Activated T-helper 17 cell treated with anti-CD3 and anti-CD28 coated beads, Interleukin-2, amount 50 U/mL, for 72 hours (primary cell): ENCODE data around the gene ZNF33B. TPM values are rescaled to one million over a fixed set of nuclear protein-coding genes. Genes with fewer than 3 reads are reported as not detected.
A peak's percentile ranks its signal among the peaks of the same experiment; 100 is the strongest.
"Not testable (repeated sequence)": the region's sequence is repeated elsewhere in the genome, so short reads cannot be mapped to it uniquely, and the experiment has no call there.

Experiments used
- ATAC-seq: fragments of 150-1000 bp; cut with Tn5 transposase; replicated peaks from 2 replicates; pipeline ENCODE4 v1.10.0; 2021; ENCODE audit warnings: mild to moderate bottlenecking, moderate library complexity
- H3K27ac Mint-ChIP-seq: one replicate; pipeline ENCODE4 v1.8.0; 2022; ENCODE audit warnings: mixed read lengths
- H3K27me3 Mint-ChIP-seq: one replicate; pipeline ENCODE4 v1.8.0; 2022; ENCODE audit warnings: mixed read lengths
- H3K36me3 Mint-ChIP-seq: one replicate; pipeline ENCODE4 v1.8.0; 2022; ENCODE audit warnings: low read depth, mild to moderate bottlenecking, mixed read lengths
- H3K4me1 Mint-ChIP-seq: one replicate; pipeline ENCODE4 v1.8.0; 2022; ENCODE audit warnings: mixed read lengths
- H3K4me3 Mint-ChIP-seq: one replicate; pipeline ENCODE4 v1.8.0; 2022; ENCODE audit warnings: mild to moderate bottlenecking, mixed read lengths
- H3K9me3 Mint-ChIP-seq: one replicate; pipeline ENCODE4 v1.8.0; 2022; ENCODE audit warnings: mixed read lengths
- total RNA-seq, 2 donors: library from RNA; stranded (reverse); gene quantifications; one replicate each; pipeline ENCODE4 v1.2.3, GENCODE V29; 2022

Gene ZNF33B
- 10 to 100 TPM in 1 of 2 donors, 1 to 10 TPM in 1; 8.2 to 18.9 TPM for total RNA-seq

DNA sequence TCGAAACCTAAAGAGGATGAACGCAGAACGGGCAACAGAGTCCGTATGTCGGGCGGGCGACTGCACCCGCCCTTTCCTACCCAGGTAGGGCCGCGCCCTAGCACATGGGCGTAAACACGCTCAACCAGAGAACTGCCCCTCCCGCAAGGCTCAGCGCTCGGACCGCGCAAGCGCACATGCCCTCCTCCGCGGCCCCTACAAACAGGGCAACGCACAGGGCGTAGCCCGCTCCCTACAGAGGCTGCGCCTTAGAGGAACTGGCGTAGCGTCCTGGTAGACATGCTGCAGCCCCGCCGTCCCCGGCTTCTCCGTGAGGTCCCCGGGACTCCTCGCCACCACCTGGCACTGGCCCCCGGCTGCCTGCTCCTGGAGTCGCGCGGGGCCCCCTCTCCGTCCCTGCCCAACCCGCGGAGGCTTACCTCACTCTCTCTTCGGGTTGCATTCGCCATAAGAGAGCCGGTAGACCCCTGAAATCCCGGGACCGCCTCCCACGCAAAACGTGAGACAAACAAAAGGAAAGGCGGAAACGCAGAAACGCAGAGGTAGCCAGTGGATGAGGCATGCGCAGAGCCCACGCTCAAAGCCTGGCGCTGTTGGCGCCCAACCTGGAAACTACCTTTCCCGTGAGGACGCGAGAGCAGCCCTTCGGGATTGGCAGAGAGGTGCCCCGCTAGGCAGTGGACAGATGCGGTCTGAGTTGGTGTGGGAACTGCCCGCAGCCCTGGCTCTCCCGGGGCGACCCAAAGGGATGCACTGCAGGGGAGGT lies at the start of gene ZNF33B:
Gene ZNF33B (minus strand): TSS at position 516 of the 766 bp plus-strand sequence. CDS start 1,642 bp downstream, outside the sequence.
- H3K4me1 Mint-ChIP-seq, result no peaks in the 10 kb centered on the region
- peak; percentile 94 for ATAC-seq
- H3K4me3 Mint-ChIP-seq, result peak within 1 kb of the TSS; percentile 97
- no peaks in the 10 kb centered on the region for H3K9me3 Mint-ChIP-seq
- peaks cover 24% of the 10 kb centered on the region for H3K36me3 Mint-ChIP-seq
- H3K27me3 Mint-ChIP-seq, result no peaks in the 10 kb centered on the region
- H3K27ac Mint-ChIP-seq, result peak within 1 kb of the TSS; percentile 96

DNA sequence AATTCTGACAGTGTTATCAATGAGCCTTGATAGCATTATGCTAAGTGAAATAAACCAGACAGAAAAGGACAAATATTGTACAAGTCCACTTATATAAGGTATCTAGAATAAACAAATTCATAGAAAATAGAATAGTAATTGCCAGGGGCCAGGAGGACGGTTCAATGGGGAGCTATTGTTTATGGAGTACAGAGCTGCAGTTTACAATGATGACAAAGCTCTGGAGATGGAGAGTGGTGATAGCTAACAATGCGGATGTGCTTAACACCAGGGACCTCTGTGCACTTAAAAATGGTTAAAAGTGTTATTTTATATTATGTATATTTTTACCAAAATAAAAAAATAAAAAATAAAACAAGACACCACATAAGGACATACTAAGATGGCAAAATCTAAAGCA lies 46.1 kb upstream of the ZNF33B start:
- peaks cover 10% of the 10 kb centered on the region for H3K27me3 Mint-ChIP-seq

DNA sequence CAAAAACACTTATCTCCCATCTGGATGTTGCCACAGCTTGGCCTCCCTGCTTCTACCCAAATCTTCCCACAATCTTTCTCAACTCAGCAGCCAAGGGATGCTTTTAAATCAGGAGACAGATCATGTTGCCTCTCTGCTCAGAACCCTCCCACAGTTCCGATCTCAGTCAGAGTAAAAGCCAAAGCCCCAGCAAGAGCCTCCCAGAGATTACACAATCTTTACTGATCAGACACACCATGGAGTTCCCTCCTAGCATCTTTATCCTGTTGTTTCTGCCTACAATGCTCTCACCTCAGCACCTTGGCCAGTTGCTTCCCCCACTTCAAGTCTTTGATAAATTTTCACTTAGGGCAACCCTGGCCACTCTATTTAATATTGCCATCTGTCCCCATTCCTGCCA lies 41.9 kb upstream of the ZNF33B start:
- Mint-ChIP-seq H3K9me3 (peaks cover 7% of the 10 kb centered on the region), H3K36me3 (no peaks in the 10 kb centered on the region), H3K27ac (no peak overlapping the region), H3K4me3 (no peak overlapping the region), H3K4me1 (peaks cover 8% of the 10 kb centered on the region), H3K27me3 (peaks cover 10% of the 10 kb centered on the region)
- ATAC-seq, result no peak

More for the DNA sequence above, 46.1 kb upstream of the ZNF33B start:
- Mint-ChIP-seq H3K4me3 (no peak overlapping the region), H3K4me1 (peaks cover 8% of the 10 kb centered on the region), H3K36me3 (no peaks in the 10 kb centered on the region), H3K27ac (no peak overlapping the region), H3K9me3 (peaks cover 3% of the 10 kb centered on the region)
- ATAC-seq, result no peak

GRCh38 chr10:42665181-42665979 lies 27.0 kb upstream of the ZNF33B start:
- not testable (repeated sequence) for ATAC-seq, H3K27ac Mint-ChIP-seq, H3K4me3 Mint-ChIP-seq, H3K36me3 Mint-ChIP-seq, H3K9me3 Mint-ChIP-seq, H3K4me1 Mint-ChIP-seq
- H3K27me3 Mint-ChIP-seq, result peaks cover 18% of the 10 kb centered on the region

DNA sequence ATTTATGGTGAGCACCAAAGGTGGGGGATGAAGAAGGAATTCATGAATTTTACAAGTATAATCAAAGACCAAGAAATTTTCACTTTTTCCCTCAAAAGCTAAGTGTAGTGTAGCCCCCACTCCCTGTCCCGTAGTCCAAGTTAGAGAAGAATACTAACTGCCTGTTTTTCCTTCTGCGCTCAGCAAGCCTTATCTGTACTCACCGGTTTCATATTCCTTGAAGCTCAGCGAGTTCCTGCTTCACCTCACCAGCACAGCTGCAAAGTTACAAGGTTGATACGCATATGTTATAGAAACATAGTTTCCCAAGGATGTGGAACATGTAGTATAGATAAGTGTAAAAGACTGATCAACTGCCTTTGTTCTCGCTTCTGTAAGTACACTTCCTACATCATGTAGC lies 16.0 kb upstream of the ZNF33B start:
- no peaks in the 10 kb centered on the region for H3K27me3 Mint-ChIP-seq

GRCh38 chr10:42652858-42653257 lies 14.5 kb upstream of the ZNF33B start:
- H3K4me3 Mint-ChIP-seq, result no peak overlapping the region
- no peaks in the 10 kb centered on the region for H3K36me3 Mint-ChIP-seq
- ATAC-seq, result no peak
- peaks cover 6% of the 10 kb centered on the region for H3K4me1 Mint-ChIP-seq
- no peak overlapping the region for H3K27ac Mint-ChIP-seq
- H3K27me3 Mint-ChIP-seq, result no peaks in the 10 kb centered on the region
- H3K9me3 Mint-ChIP-seq, result no peaks in the 10 kb centered on the region

More for the DNA sequence above, 16.0 kb upstream of the ZNF33B start:
- peaks cover 6% of the 10 kb centered on the region for H3K4me1 Mint-ChIP-seq
- H3K27ac Mint-ChIP-seq, result no peak overlapping the region
- no peak for ATAC-seq
- H3K4me3 Mint-ChIP-seq, result no peak overlapping the region
- no peaks in the 10 kb centered on the region for H3K36me3 Mint-ChIP-seq
- no peaks in the 10 kb centered on the region for H3K9me3 Mint-ChIP-seq

DNA sequence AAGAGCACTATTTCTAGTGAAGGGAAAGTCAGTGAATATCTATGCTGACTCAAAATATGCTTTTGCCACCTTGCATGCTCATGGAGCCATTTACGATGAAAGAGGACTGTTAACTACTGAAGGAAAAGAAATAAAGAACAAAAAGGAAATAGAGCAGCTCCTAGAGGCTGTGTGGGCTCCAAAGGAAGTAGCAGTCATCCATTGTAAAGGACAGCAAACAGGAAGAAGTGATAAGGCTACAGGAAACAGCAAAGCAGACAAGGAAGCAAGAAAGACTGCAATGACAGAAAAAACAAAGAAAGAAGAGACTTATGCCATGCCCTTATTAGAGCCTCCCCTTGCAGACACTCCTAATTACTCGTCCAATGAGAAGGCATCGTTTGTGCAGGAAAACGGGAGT lies 12.0 kb upstream of the ZNF33B start:
- peaks cover 6% of the 10 kb centered on the region for H3K4me1 Mint-ChIP-seq
- no peak overlapping the region for H3K4me3 Mint-ChIP-seq
- H3K27ac Mint-ChIP-seq, result no peak overlapping the region
- ATAC-seq, result no peak
- H3K9me3 Mint-ChIP-seq, result no peaks in the 10 kb centered on the region
- H3K36me3 Mint-ChIP-seq, result no peaks in the 10 kb centered on the region
- H3K27me3 Mint-ChIP-seq, result no peaks in the 10 kb centered on the region

DNA sequence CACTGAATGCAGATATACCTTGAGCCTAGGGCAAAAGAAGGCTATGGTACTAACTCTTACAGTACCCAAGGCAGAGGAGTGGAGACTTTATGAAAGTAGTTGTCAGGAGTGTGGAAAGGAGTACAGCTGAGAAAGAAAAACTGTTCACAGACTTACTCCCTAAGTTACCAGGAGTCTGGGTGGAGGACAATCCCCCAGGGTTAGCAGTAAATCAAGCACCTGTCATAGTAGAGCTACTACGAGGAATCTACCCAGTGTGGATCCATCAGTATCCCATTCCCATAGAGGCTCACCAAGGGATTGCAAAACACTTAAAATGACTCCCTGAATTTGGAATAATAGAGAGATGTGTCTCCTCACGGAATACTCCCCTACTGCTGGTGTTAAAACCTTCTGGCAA lies 10.1 kb upstream of the ZNF33B start:
- no peaks in the 10 kb centered on the region for H3K9me3 Mint-ChIP-seq
- H3K27me3 Mint-ChIP-seq, result no peaks in the 10 kb centered on the region
- no peaks in the 10 kb centered on the region for H3K36me3 Mint-ChIP-seq
- no peak for ATAC-seq
- no peak overlapping the region for H3K4me3 Mint-ChIP-seq
- H3K4me1 Mint-ChIP-seq, result peaks cover 6% of the 10 kb centered on the region
- H3K27ac Mint-ChIP-seq, result no peak overlapping the region

- H3K9me3 Mint-ChIP-seq, result no peaks in the 10 kb centered on the region
- no peak overlapping the region for H3K4me3 Mint-ChIP-seq
- no peaks in the 10 kb centered on the region for H3K36me3 Mint-ChIP-seq
- no peaks in the 10 kb centered on the region for H3K27me3 Mint-ChIP-seq
- no peak overlapping the region for H3K27ac Mint-ChIP-seq
- H3K4me1 Mint-ChIP-seq, result peaks cover 6% of the 10 kb centered on the region
- no peak for ATAC-seq
These were observed 8.6 kb upstream of the ZNF33B start for GRCh38 chr10:42646687-42647640.

DNA sequence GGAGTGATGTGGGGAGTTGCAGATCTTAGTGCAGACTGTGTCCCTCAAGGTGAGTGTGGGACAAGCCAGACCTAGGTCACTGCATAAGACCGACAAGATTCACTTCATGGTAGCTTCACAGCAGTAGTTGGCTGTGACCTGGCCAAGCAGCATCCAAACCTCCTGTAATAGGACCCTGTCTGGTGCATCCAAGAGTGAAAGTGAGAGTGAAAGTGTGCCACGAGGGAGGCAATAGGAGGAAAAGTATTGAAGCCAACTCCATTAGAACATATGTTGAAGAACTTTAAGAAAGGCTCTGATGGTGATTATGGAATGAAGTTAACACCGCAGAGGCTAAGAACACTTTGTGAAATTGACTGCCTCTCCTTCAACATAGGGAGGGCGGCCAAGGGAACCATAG lies 7.8 kb upstream of the ZNF33B start:
- ATAC-seq, result no peak
- H3K4me3 Mint-ChIP-seq, result no peak overlapping the region
- H3K27me3 Mint-ChIP-seq, result no peaks in the 10 kb centered on the region
- no peak overlapping the region for H3K27ac Mint-ChIP-seq
- H3K4me1 Mint-ChIP-seq, result peaks cover 6% of the 10 kb centered on the region
- H3K36me3 Mint-ChIP-seq, result no peaks in the 10 kb centered on the region
- no peaks in the 10 kb centered on the region for H3K9me3 Mint-ChIP-seq

GRCh38 chr10:42645516-42645915 lies 7.1 kb upstream of the ZNF33B start:
- no peak overlapping the region for H3K4me3 Mint-ChIP-seq
- H3K4me1 Mint-ChIP-seq, result peaks cover 5% of the 10 kb centered on the region
- no peak overlapping the region for H3K27ac Mint-ChIP-seq
- H3K9me3 Mint-ChIP-seq, result no peaks in the 10 kb centered on the region
- H3K27me3 Mint-ChIP-seq, result no peaks in the 10 kb centered on the region
- ATAC-seq, result no peak
- no peaks in the 10 kb centered on the region for H3K36me3 Mint-ChIP-seq

GRCh38 chr10:42645103-42645502 lies 6.7 kb upstream of the ZNF33B start:
- no peaks in the 10 kb centered on the region for H3K36me3 Mint-ChIP-seq
- ATAC-seq, result no peak
- no peak overlapping the region for H3K4me3 Mint-ChIP-seq
- H3K27ac Mint-ChIP-seq, result no peak overlapping the region
- H3K9me3 Mint-ChIP-seq, result no peaks in the 10 kb centered on the region
- peaks cover under 1% of the 10 kb centered on the region for H3K4me1 Mint-ChIP-seq
- H3K27me3 Mint-ChIP-seq, result no peaks in the 10 kb centered on the region

DNA sequence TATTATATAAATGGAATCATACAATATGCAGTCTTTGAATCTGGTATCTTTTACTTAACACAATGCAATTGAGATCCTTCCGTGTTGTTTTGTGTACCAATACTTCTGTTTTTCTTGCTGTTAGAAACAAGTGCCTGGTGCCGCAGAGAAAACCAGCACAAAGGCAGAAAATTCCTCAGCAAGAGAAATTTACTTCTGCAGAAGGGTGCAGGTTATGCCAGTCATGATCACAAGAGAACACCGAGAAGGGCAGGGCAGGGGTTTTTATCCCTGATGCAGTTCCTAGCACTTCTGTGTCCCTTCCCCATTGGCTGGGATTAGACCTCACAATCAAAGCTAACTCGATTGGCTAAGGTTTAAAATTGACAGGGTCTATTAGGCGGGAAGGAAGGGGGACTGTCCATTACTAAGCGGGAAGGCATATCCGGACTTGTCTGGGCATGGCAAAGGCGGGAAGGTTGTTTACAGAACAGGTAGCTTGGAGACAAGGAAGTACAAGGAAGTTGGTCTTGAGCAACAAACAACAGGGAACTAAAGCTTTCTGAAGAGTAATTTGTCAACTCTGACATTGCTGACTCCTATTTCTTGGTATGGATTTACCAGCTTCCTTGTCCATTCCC lies 2.4 kb upstream of the ZNF33B start:
- H3K36me3 Mint-ChIP-seq, result peaks cover 6% of the 10 kb centered on the region
- H3K27me3 Mint-ChIP-seq, result no peaks in the 10 kb centered on the region
- no peaks in the 10 kb centered on the region for H3K4me1 Mint-ChIP-seq
- no peaks in the 10 kb centered on the region for H3K9me3 Mint-ChIP-seq
- no peak overlapping the region for H3K27ac Mint-ChIP-seq
- ATAC-seq, result no peak
- H3K4me3 Mint-ChIP-seq, result no peak overlapping the region

- ATAC-seq, result no peak
These were observed 476 bp upstream of the ZNF33B start for GRCh38 chr10:42638821-42639270.

More at GRCh38 chr10:42638821-42639270, 476 bp upstream of the ZNF33B start:
- Mint-ChIP-seq H3K27me3 (no peaks in the 10 kb centered on the region), H3K27ac (peak overlapping the region; percentile 96), H3K36me3 (peaks cover 18% of the 10 kb centered on the region), H3K9me3 (no peaks in the 10 kb centered on the region), H3K4me3 (peak overlapping the region; percentile 97), H3K4me1 (no peaks in the 10 kb centered on the region)
